K562 (cell line): ENCODE results near the gene PARP15. TPM values are rescaled to one million over a fixed set of nuclear protein-coding genes. Genes with fewer than 3 reads are reported as not detected.

Experiments
- ARID3B ChIP-seq: fragments of 250-450 bp; sonication (Bioruptor Pico); IDR thresholded peaks from 2 replicates; pipeline ENCODE4 v1.4.0; 2020; ENCODE audit warnings: borderline replicate concordance
- EGR1 ChIP-seq: fragments of 450-650 bp; conservative IDR thresholded peaks from 2 replicates; pipeline ENCODE4 v1.6.1; 2017; ENCODE audit warnings: mild to moderate bottlenecking
- FOS ChIP-seq: IDR thresholded peaks from 3 replicates; pipeline ENCODE4 v1.6.1; 2011; ENCODE audit not compliant: insufficient read length; ENCODE audit errors: extremely low read depth
- FOXP1 ChIP-seq: sonication (generic); formaldehyde crosslinking; IDR thresholded peaks from 2 replicates; pipeline ENCODE4 v1.8.0; 2022; ENCODE audit warnings: mild to moderate bottlenecking, missing genetic modification reagents
- GABPA ChIP-seq: fragments of 200-800 bp; sonication (Bioruptor generic); conservative IDR thresholded peaks from 2 replicates; pipeline ENCODE4 v1.6.1; 2016; ENCODE audit warnings: low read depth, missing genetic modification characterization, missing compliant biosample characterization
- ILF3 ChIP-seq: fragments of 450-650 bp; IDR thresholded peaks from 2 replicates; pipeline ENCODE4 v1.6.1; 2018; ENCODE audit warnings: antibody characterized with exemption, mild to moderate bottlenecking, moderate library complexity, borderline replicate concordance
- MLX ChIP-seq, 2 experiments: fragments of 450-650 bp in 1 of 2; sonication (generic) in 1 of 2; formaldehyde crosslinking; conservative IDR thresholded peaks; 2 replicates each; pipeline versions ENCODE4 v1.4.0 to v1.8.1; 2020 to 2022; ENCODE audit warnings: mild to moderate bottlenecking in 1 of 2, missing genetic modification reagents in 1 of 2
- NFE2 ChIP-seq: IDR thresholded peaks from 2 replicates; pipeline ENCODE4 v1.6.1; 2014; ENCODE audit warnings: antibody characterized with exemption, low read depth
- PHF20 ChIP-seq: fragments of 450-650 bp; IDR thresholded peaks from 2 replicates; pipeline ENCODE4 v1.6.1; 2018; ENCODE audit not compliant: partially characterized antibody
- POLR2B ChIP-seq: fragments of 450-650 bp; IDR thresholded peaks from 2 replicates; pipeline ENCODE4 v1.6.1; 2018; ENCODE audit warnings: low read depth; ENCODE audit not compliant: partially characterized antibody
- PRDM10 ChIP-seq: fragments of 450-650 bp; IDR thresholded peaks from 2 replicates; pipeline ENCODE4 v1.6.1; 2018; ENCODE audit not compliant: partially characterized antibody
- RBFOX2 ChIP-seq: fragments of 200-400 bp; formaldehyde crosslinking; IDR thresholded peaks from 2 replicates; pipeline ENCODE4 v1.6.1; 2017; ENCODE audit warnings: low read depth, mild to moderate bottlenecking, low read length, moderate library complexity
- TRIM28 ChIP-seq: fragments of 450-650 bp; IDR thresholded peaks from 2 replicates; pipeline ENCODE4 v1.6.1; 2017
- ZC3H8 ChIP-seq: fragments of 450-650 bp; IDR thresholded peaks from 2 replicates; pipeline ENCODE4 v1.6.1; 2017
- ZNF274 ChIP-seq: IDR thresholded peaks from 2 replicates; pipeline ENCODE4 v1.6.1; 2011; ENCODE audit warnings: low read depth, mild to moderate bottlenecking, low read length, moderate library complexity, borderline replicate concordance
- polyA plus RNA-seq, 8 experiments: library from polyadenylated mRNA; depleted of rRNA in 4 of 8; stranded (reverse) in 5 of 8; unstranded in 3 of 8; fragments of >200 nt; fragmentation: Nextera tagmentation in 2 of 8; fragmentation: Illumina TruSeq in 1 of 8; extraction: Ambion mirVana in 2 of 8; extraction: Trizol in 1 of 8; gene quantifications; 2 replicates each; pipeline versions ENCODE4 v1.2.1 to v1.2.3, GENCODE V29; 2011 to 2014; ENCODE audit warnings: inconsistent platforms in 1 of 8, missing spikeins in 1 of 8
- total RNA-seq, 7 experiments: library from RNA; depleted of rRNA in 6 of 7; stranded (reverse); fragments of >200 nt in 6 of 7; fragmentation: Illumina TruSeq in 2 of 7; extraction: Trizol in 2 of 7; gene quantifications; 2 replicates each; pipeline versions ENCODE4 v1.2.1 to v1.2.3, GENCODE V29; 2011 to 2021; ENCODE audit warnings: low replicate concordance in 1 of 7
- TF ChIP-seq, protein P1 (sequence below): fragments of 150-350 bp; IDR thresholded peaks from 2 replicates; pipeline ENCODE4 v1.6.1; 2014; ENCODE audit warnings: low read depth, mild to moderate bottlenecking, low read length, borderline replicate concordance
- TF ChIP-seq, protein P2 (sequence below): sonication (generic); formaldehyde crosslinking; IDR thresholded peaks from 2 replicates; pipeline ENCODE4 v1.8.1; 2022; ENCODE audit warnings: missing genetic modification reagents

The PARP15 gene
- total and polyA plus RNA-seq, 9 of the 15 experiments (the other 6 are each of a cell fraction or from before 2014, with no cell fraction given) = 0.05 to 0.40 (median 0.13) TPM

- TF ChIP-seq, protein P1, sequence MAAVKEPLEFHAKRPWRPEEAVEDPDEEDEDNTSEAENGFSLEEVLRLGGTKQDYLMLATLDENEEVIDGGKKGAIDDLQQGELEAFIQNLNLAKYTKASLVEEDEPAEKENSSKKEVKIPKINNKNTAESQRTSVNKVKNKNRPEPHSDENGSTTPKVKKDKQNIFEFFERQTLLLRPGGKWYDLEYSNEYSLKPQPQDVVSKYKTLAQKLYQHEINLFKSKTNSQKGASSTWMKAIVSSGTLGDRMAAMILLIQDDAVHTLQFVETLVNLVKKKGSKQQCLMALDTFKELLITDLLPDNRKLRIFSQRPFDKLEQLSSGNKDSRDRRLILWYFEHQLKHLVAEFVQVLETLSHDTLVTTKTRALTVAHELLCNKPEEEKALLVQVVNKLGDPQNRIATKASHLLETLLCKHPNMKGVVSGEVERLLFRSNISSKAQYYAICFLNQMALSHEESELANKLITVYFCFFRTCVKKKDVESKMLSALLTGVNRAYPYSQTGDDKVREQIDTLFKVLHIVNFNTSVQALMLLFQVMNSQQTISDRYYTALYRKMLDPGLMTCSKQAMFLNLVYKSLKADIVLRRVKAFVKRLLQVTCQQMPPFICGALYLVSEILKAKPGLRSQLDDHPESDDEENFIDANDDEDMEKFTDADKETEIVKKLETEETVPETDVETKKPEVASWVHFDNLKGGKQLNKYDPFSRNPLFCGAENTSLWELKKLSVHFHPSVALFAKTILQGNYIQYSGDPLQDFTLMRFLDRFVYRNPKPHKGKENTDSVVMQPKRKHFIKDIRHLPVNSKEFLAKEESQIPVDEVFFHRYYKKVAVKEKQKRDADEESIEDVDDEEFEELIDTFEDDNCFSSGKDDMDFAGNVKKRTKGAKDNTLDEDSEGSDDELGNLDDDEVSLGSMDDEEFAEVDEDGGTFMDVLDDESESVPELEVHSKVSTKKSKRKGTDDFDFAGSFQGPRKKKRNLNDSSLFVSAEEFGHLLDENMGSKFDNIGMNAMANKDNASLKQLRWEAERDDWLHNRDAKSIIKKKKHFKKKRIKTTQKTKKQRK = no peak
- TF ChIP-seq PRDM10 = peak; percentile 64
- TF ChIP-seq FOXP1 (CRISPR knock-in tag) = 0 out of 2 replicates have a peak, but pooled peaks have one; percentile 52
- no peak for TF ChIP-seq TRIM28
- TF ChIP-seq NFE2 = no peak
- no peak for TF ChIP-seq ARID3B (CRISPR knock-in tag)
- no peak for TF ChIP-seq FOS
- peak; percentile 34 for TF ChIP-seq PHF20
- no peak for TF ChIP-seq MLX (CRISPR knock-in tag; conservative IDR thresholded peaks at IDR 0.05)
- peak; percentile 28 for TF ChIP-seq POLR2B
- TF ChIP-seq RBFOX2 = peak; percentile 83
- TF ChIP-seq ZC3H8 = no peak
- TF ChIP-seq EGR1 = 0 out of 2 replicates have a peak, but pooled peaks have one; percentile 11
- peak; percentile 44; the same call in 1 of the 2 replicates for TF ChIP-seq GABPA (tag)
- no peak for TF ChIP-seq ZNF274
- no peak for TF ChIP-seq ILF3
- TF ChIP-seq, protein P2, sequence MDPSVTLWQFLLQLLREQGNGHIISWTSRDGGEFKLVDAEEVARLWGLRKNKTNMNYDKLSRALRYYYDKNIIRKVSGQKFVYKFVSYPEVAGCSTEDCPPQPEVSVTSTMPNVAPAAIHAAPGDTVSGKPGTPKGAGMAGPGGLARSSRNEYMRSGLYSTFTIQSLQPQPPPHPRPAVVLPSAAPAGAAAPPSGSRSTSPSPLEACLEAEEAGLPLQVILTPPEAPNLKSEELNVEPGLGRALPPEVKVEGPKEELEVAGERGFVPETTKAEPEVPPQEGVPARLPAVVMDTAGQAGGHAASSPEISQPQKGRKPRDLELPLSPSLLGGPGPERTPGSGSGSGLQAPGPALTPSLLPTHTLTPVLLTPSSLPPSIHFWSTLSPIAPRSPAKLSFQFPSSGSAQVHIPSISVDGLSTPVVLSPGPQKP = no peak
Observed at GRCh38 chr3:122564155-122564912, 13.1 kb upstream of the PARP15 start, which contains the start of the genes DTX3L and PARP9 (continued).
